Activated CD4-positive, alpha-beta T cell treated with anti-CD3 and anti-CD28 coated beads for 24 hours (primary cell): Measurements from ENCODE around the gene RNF31.

Experiments
- DNase-seq, 2 donors: peaks; one replicate each; pipeline ENCODE4 v3.0.0-alpha.2; 2020; ENCODE audit warnings: low read depth in 2 of 2

RNF31 gene

GRCh38 chr14:24159777-24160498, 12.6 kb downstream of the RNF31 start:
- DNase-seq = no peak

GRCh38 chr14:24160499-24160849, 13.2 kb downstream of the RNF31 start:
- no peak for DNase-seq

GRCh38 chr14:24160850-24161804, 13.8 kb downstream of the RNF31 start, which contains the start of gene IRF9:
Gene IRF9, plus strand, starts transcription at chr14:24161265. Its CDS starts 880 bp downstream, at chr14:24162145.
- DNase-seq = peak; percentile 95 to 99

DNA sequence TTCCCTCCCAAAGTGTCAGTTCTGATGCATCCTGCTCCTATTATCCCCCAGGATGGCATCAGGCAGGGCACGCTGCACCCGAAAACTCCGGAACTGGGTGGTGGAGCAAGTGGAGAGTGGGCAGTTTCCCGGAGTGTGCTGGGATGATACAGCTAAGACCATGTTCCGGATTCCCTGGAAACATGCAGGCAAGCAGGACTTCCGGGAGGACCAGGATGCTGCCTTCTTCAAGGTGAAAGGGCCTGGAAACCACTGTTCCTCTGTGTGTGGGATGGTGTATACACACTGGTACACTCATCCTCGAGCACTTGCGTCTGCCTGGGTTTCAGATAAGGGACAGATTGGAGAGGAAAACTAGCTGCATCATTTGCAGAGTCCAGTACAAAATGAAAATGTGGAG, 14.8 kb downstream of the RNF31 start:
- no peak for DNase-seq

- DNase-seq = no peak
Observed at GRCh38 chr14:24164518-24164991, 17.3 kb downstream of the RNF31 start.

DNA sequence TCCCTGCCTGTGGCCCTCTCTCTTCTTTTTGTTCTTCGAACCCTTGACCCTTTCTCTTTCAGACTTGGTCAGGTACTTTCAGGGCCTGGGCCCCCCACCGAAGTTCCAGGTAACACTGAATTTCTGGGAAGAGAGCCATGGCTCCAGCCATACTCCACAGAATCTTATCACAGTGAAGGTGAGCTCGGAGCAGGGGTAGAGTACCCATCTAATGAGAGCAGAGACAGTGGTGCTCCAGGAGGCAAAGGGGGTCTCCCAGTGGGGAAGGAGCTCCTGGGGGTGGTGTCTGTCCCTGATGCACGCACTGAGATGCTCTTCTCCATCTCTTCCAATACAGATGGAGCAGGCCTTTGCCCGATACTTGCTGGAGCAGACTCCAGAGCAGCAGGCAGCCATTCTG, 18.5 kb downstream of the RNF31 start:
- no peak for DNase-seq

DNA sequence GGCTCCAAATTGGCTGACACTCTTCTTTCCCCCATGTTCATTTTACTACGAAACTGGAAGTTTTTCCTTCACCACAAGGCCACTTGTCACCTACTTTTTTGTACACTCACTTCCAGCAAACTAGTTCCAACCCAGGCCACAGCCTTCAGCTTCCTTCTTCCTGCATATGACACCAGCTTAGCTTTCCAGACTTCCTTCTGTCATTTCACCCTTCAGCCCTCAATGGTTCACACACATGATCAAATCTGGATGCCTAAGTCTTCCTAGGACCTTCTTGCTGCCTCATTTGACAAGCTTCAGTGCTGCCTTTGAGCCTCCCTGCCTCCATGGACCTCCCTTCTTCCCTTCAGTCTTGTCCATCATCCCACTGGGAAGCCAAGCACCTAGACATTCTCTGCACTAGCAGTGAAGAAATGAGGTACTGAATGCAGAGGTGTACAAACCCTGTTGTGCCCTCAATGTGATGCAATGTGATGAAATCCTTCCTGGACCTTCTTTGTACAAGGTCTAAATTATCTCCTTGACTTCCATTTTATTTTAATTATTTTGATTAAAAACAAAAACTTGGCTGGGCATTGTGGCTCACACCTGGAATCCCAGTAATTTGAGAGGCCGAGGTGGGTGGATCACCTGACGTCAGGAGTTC, 20.3 kb downstream of the RNF31 start:
- no peak for DNase-seq

DNA sequence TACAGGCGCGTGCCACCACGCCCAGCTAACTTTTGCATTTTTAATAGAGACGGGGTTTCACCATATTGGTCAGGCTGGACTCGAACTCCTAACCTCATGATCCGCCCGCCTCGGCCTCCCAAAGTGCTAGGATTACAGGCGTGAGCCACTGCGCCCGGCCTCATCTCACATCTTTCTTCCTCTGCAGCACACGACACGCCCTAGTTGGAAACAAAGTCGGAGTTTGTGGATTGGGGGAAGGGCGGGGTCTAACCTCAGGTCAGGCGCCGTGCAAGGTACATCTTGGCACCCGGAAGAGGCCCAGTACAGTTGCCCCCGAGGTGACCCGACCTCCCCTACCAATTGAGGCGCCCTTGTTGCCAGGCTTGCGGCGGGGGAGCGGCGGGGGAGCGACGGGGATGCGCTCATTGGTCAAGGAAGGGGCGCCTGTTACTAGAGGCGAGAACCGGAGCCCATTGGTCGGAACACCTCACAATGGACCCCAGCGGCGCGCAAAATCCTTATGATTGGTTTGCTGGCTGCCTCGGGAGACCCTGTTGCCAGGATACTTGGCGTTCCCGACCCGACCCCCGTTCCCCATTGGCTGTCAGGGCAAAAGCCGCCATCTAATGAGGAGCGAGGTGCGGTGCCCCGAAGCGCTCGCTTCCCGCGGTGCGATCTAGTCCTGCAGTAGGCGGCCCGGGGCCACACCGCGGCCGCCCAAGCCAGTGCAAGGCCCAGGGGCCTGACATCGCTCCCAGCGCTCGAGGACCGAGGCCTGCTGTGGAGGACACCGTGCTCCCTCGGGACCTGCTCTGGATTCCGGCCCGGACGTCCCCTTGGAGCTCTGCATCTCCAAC, 24.3 kb downstream of the RNF31 start, which contains the start of gene REC8:
TSS of gene REC8 (plus strand) at position 659 of the 839 bp plus-strand sequence. CDS start 473 bp downstream, outside the sequence.
- DNase-seq = peak in 1 of 2 donors; percentile 58

GRCh38 chr14:24172261-24172860, 25.1 kb downstream of the RNF31 start:
- no peak for DNase-seq

- no peak for DNase-seq
Observed at GRCh38 chr14:24172871-24173281, 25.6 kb downstream of the RNF31 start.

DNA sequence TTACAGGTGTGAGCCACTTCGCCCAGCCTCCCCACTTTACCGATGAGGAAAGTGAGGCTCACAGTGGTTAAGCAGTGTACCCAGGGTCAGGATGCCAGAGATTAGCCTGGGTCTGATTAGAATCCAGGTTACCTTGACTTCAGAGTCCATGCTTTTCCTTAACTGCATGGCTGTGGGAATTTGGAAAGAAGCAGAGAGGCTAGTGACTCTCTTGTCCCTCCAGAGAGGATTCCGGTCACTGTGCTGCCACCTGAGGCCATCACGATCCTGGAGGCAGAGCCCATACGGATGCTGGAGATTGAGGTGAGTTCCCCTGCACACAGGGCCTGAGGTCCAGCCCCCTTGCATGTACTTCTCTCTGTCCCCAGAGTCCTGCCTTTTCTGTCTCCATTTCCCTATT, 29.3 kb downstream of the RNF31 start:
- DNase-seq = no peak

DNA sequence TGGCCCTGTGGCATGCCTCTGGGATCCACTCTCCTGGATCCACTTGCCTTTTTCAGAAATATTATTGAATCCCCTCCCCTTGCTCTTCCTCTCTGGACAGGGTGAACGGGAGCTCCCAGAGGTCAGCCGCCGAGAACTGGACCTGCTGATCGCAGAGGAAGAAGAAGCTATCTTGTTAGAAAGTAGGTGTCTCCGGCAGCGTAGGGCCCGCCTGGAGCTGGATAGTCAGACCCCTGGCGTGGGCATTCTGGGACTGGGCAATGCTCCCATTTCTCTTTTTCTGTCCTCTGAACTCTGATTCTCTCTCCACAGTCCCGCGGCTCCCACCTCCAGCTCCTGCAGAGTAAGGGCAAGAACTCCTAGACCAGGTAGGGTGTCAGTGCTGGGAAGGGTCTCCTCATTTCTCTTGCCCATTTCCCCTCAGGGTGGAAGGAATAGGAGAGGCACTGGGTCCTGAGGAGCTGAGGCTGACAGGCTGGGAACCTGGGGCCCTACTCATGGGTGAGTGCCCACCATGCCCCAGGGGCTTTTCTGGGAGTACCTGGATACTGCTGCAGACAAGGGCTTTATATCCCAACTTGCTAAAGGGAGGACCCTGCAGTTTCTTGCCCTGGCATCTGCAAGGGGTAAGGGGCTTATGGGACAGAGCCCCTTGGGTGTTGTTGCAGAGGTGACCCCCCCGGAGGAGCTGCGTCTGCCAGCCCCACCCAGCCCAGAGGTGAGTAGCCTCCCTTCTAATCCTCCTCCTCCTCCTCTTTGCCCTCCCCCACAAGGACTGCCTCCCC, 29.9 kb downstream of the RNF31 start:
- no peak for DNase-seq

DNA sequence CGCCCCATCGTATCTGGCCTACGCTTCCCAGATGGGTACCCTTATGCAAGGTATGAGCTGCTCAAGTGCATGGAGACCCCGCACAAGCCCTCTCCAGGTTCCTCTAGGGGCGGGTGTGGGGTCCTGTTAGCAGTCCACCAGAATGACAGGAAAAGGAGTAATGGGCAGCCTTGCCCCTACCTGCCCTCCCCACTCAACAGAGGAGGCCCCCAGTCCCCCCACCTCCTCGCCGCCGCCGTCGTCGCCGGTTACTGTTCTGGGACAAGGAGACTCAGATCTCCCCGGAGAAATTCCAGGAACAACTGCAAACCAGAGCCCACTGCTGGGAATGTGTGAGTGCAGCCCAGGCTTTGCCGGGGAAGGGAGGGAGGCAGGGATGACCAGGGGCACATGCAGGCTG, 30.6 kb downstream of the RNF31 start:
- DNase-seq = no peak

DNA sequence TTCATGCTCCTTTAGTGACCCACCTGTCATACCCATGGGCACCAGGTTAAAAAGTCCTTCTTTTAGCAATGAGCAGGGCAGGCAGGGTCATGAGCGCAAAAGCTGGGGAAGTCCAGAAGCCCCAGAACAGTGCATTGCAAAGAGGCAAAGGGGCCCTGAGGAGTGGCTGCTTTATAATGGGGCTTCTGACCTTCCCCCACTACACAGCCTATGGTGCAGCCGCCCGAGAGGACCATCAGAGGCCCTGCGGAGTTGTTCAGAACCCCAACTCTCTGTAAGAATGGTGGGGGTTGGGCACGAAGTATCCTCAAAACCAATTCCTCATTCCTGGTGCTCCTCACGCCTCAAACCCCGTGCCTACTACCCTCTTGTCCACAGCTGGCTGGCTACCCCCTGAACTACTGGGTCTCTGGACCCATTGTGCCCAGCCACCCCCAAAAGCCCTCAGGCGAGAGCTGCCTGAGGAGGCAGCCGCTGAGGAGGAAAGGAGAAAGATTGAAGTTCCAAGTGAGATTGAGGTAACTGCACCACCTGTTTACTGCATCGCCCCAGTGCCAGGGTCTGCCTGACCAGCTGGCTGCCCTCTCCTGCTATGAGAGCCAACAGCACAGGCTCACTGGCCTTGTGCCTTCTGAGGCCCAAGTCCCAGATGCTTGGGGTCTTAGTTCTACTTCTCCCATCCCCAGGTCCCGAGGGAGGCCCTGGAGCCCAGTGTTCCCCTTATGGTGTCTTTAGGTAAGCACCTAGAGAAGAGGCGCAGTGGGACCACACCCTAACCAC, 31.3 kb downstream of the RNF31 start:
- DNase-seq = no peak

GRCh38 chr14:24179294-24179960, 32.1 kb downstream of the RNF31 start:
- DNase-seq = no peak

GRCh38 chr14:24179961-24180796, 32.9 kb downstream of the RNF31 start:
- no peak for DNase-seq

- no peak for DNase-seq
Observed at GRCh38 chr14:24181371-24182077, 34.2 kb downstream of the RNF31 start.
